ENCODE data around the gene TEX10.
A peak's percentile ranks its signal among the peaks of the same experiment; 100 is the strongest.
"Not testable (repeated sequence)": the region's sequence is repeated elsewhere in the genome, so short reads cannot be mapped to it uniquely, and the experiment has no call there.

The TEX10 gene

GRCh38 chr9:100352727-100353505, at the start of gene TEX10:
Gene TEX10 (minus strand): TSS chr9:100352942. CDS start chr9:100349363, 3,579 bp downstream.
- DNase-seq (ENCODE audit: low read depth in 1 of 2, low spot score in 1 of 2): peak; percentile 69 to 80

- no peak for DNase-seq (ENCODE audit: low read depth in 1 of 2, low spot score in 1 of 2)
These were observed 48.3 kb upstream of the TEX10 start for GRCh38 chr9:100401042-100401441.

- no peak for DNase-seq (ENCODE audit: low read depth in 1 of 2, low spot score in 1 of 2)
These were observed 45.0 kb upstream of the TEX10 start for GRCh38 chr9:100397529-100398266.

- DNase-seq (ENCODE audit: low read depth in 1 of 2, low spot score in 1 of 2): no peak
These were observed 44.0 kb upstream of the TEX10 start for GRCh38 chr9:100396769-100397168.

GRCh38 chr9:100394816-100395215, 42.1 kb upstream of the TEX10 start:
- DNase-seq (ENCODE audit: low read depth in 1 of 2, low spot score in 1 of 2): no peak

- no peak for DNase-seq (ENCODE audit: low read depth in 1 of 2, low spot score in 1 of 2)
These were observed 41.4 kb upstream of the TEX10 start for GRCh38 chr9:100394032-100394695.

GRCh38 chr9:100392989-100393388, 40.2 kb upstream of the TEX10 start:
- not testable (repeated sequence) for DNase-seq (ENCODE audit: low read depth in 1 of 2, low spot score in 1 of 2)

GRCh38 chr9:100379862-100380261, 27.1 kb upstream of the TEX10 start:
- DNase-seq (ENCODE audit: low read depth in 1 of 2, low spot score in 1 of 2): no peak

GRCh38 chr9:100377015-100377414, 24.3 kb upstream of the TEX10 start:
- no peak for DNase-seq (ENCODE audit: low read depth in 1 of 2, low spot score in 1 of 2)

GRCh38 chr9:100375658-100376057, 22.9 kb upstream of the TEX10 start:
- DNase-seq (ENCODE audit: low read depth in 1 of 2, low spot score in 1 of 2): no peak

- no peak for DNase-seq (ENCODE audit: low read depth in 1 of 2, low spot score in 1 of 2)
These were observed 19.9 kb upstream of the TEX10 start for GRCh38 chr9:100372648-100373047.

- no peak for DNase-seq (ENCODE audit: low read depth in 1 of 2, low spot score in 1 of 2)
These were observed 17.5 kb upstream of the TEX10 start for GRCh38 chr9:100370064-100370723.

GRCh38 chr9:100368672-100369071, 15.9 kb upstream of the TEX10 start:
- no peak for DNase-seq (ENCODE audit: low read depth in 1 of 2, low spot score in 1 of 2)

GRCh38 chr9:100366121-100366520, 13.4 kb upstream of the TEX10 start:
- no peak for DNase-seq (ENCODE audit: low read depth in 1 of 2, low spot score in 1 of 2)

GRCh38 chr9:100364013-100364412, 11.3 kb upstream of the TEX10 start:
- no peak for DNase-seq (ENCODE audit: low read depth in 1 of 2, low spot score in 1 of 2)

- no peak for DNase-seq (ENCODE audit: low read depth in 1 of 2, low spot score in 1 of 2)
These were observed 6.3 kb upstream of the TEX10 start for GRCh38 chr9:100359057-100359456.

- DNase-seq (ENCODE audit: low read depth in 1 of 2, low spot score in 1 of 2): no peak
These were observed 4.8 kb upstream of the TEX10 start for GRCh38 chr9:100357501-100357900.

- no peak for DNase-seq (ENCODE audit: low read depth in 1 of 2, low spot score in 1 of 2)
These were observed 2.8 kb upstream of the TEX10 start for GRCh38 chr9:100355561-100355960.

GRCh38 chr9:100354121-100354800, 1.5 kb upstream of the TEX10 start:
- no peak for DNase-seq (ENCODE audit: low read depth in 1 of 2, low spot score in 1 of 2)

- DNase-seq (ENCODE audit: low read depth in 1 of 2, low spot score in 1 of 2): peak; percentile 0 to 4
These were observed 478 bp downstream of the TEX10 start for GRCh38 chr9:100352201-100352726.

- no peak for DNase-seq (ENCODE audit: low read depth in 1 of 2, low spot score in 1 of 2)
These were observed 1.2 kb downstream of the TEX10 start for GRCh38 chr9:100351508-100351907.
